Coronary artery (tissue), 2 donors: ENCODE data around the gene TMEM151B.
A peak's percentile ranks its signal among the peaks of the same experiment; 100 is the strongest.
"Not testable (repeated sequence)": the region's sequence is repeated elsewhere in the genome, so short reads cannot be mapped to it uniquely, and the experiment has no call there.

Experiments
- DNase-seq: peaks from one replicate; pipeline ENCODE4 v3.0.0-alpha.2; 2017; ENCODE audit warnings: low spot score
- H3K27ac ChIP-seq, 2 donors: fragments of 200-600 bp; sonication (generic); one replicate each; pipeline ENCODE4 v1.5.1; 2016 to 2019
- H3K4me3 ChIP-seq: fragments of 200-600 bp; sonication (generic); 2 replicates; pipeline ENCODE4 v1.5.1; 2016; ENCODE audit warnings: mild to moderate bottlenecking, moderate library complexity
- TF ChIP-seq, protein P1 (sequence below): fragments of 200-600 bp; sonication (generic); IDR thresholded peaks from one replicate; pipeline ENCODE4 v1.5.1; 2019; ENCODE audit warnings: antibody characterized with exemption

Gene TMEM151B

DNA sequence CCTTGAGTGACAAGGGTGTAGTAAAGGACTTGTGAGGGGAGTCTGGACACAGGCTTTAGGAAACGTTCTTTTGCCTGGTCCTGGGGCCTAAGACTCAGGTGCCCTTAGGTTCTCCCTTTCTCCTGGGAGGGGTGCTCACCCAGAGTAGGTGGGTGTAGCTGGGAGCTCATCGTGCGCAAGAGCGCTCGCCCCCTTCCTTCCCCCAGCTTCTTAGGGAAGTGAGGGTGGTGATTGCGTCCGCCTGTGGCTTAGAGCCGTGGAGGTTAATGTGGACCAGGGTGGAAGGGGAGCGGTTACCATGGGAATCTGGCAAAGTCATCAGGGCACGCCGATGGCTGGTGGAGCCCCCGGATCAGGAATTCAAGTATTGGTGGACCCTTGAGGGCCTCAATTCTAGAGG lies 46.2 kb downstream of the TMEM151B start:
- H3K27ac ChIP-seq = no peak overlapping the region
- peak; percentile 50 for DNase-seq
- TF ChIP-seq, protein P1, sequence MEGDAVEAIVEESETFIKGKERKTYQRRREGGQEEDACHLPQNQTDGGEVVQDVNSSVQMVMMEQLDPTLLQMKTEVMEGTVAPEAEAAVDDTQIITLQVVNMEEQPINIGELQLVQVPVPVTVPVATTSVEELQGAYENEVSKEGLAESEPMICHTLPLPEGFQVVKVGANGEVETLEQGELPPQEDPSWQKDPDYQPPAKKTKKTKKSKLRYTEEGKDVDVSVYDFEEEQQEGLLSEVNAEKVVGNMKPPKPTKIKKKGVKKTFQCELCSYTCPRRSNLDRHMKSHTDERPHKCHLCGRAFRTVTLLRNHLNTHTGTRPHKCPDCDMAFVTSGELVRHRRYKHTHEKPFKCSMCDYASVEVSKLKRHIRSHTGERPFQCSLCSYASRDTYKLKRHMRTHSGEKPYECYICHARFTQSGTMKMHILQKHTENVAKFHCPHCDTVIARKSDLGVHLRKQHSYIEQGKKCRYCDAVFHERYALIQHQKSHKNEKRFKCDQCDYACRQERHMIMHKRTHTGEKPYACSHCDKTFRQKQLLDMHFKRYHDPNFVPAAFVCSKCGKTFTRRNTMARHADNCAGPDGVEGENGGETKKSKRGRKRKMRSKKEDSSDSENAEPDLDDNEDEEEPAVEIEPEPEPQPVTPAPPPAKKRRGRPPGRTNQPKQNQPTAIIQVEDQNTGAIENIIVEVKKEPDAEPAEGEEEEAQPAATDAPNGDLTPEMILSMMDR = no peak
- H3K4me3 ChIP-seq = no peak overlapping the region

DNA sequence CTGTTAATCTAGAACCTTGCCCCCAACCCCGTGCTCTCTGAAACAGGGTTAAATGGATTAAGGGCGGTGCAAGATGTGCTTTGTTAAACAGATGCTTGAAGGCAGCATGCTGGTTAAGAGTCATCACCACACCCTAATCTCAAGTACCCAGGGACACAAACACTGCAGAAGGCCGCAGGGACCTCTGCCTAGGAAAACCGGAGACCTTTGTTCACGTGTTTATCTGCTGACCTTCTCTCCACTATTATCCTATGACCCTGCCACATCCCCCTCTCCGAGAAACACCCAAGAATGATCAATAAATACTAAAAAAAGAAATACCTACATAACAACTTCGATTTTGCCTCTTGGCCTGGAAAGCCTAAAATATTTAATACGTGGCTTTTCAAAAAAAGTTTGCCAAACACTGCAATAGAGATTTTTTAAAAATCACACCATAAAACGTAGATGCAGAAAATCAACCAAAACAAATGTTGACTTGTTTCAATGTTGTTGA lies 46.9 kb downstream of the TMEM151B start:
- not testable (repeated sequence) for DNase-seq, H3K4me3 ChIP-seq, H3K27ac ChIP-seq

DNA sequence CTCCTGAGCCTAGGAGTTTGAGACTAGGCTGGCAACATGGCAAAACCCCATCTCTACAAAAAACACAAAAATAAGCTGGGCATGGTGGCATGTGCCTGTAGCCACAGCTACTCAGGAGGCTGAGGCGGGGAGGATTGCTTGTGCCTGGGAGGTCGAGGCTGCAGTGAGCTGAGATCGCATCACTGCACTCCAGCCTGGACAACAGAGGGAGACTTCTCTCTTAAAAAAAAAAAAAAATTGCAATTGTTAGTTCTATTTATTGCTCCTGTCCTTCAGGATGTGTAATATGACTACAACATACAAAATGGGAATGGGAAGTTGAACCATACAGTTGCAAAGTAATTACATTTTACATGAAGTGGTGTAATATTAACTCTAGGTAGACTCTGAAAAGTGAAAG lies 51.0 kb downstream of the TMEM151B start:
- no peak for DNase-seq
- Histone ChIP-seq H3K27ac (no peak overlapping the region), H3K4me3 (no peak overlapping the region)
- TF ChIP-seq, protein P1 = no peak

DNA sequence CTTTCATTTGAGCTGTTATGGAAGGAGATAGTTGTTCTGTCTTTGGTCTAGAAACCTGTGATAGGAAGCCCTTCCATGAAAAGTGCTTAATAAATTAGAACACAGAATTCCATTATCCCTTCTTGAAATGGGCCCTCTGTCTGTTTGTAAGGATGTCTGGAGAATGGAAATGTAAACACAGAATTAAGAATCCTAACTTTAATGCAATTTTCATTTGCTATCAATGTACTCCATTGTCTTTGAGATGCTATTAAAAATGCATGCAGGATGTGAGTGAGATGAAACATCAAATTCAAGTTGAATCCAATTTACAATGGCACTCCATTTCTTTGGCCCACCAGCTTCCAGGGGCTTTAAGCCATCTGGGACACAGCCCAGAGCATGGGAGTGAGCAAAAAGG lies 56.8 kb downstream of the TMEM151B start:
- Histone ChIP-seq H3K4me3 (no peak overlapping the region), H3K27ac (no peak overlapping the region)
- DNase-seq = no peak
- TF ChIP-seq, protein P1 = no peak

DNA sequence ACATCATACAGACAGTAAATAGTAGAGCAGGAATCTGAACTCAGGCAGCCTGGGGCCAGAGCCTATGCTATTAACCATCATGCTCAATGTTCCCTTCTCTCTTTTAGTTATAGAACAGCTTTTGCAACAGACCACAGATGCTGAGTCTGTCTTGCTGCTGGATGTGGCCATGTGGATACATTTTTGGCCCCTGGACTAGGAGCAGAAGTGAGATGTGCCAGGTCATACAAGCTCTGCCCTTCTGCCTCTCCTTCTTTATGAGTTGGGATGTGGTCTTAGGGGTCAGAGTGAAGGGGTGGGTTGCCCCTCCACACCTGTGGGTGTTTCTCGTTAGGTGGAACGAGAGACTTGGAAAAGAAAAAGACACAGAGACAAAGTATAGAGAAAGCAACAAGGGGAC lies 57.5 kb downstream of the TMEM151B start:
- Histone ChIP-seq H3K27ac (no peak overlapping the region), H3K4me3 (no peak overlapping the region)
- TF ChIP-seq, protein P1 = no peak
- DNase-seq = no peak

DNA sequence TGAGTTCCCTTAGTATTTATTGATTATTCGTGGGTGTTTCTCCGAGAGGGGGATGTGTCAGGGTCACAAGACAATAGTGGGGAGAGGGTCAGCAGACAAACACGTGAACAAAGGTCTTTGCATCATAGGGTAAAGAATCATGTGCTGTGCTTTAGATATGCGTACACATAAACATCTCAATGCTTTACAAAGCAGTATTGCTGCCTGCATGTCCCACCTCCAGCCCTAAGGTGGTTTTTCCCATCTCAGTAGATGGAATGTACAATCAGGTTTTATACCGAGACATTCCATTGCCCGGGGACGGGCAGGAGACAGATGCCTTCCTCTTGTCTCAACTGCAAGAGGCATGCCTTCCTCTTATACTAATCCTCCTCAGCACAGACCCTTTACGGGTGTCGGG lies 58.0 kb downstream of the TMEM151B start:
- not testable (repeated sequence) for H3K27ac ChIP-seq, DNase-seq, H3K4me3 ChIP-seq

DNA sequence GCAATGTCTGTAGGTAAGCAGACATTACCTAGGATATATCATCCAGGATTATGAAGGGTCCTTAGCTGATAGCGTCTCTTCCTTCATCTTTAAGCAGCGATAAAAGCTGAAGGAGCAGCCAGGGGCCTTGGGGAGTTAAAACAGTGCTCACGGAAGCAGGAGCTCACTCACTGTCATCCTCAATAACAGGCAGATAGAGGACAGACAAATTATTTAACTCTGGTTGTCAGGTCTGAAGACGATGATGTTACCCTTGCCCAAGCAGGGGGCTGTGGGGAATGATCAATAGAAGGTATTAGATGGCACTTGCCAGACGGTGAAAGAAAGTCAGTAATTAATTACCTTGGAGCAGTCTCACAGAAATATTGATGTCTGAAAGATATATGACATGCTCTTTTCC lies 59.6 kb downstream of the TMEM151B start:
- Histone ChIP-seq H3K4me3 (no peak overlapping the region), H3K27ac (no peak overlapping the region)
- DNase-seq = no peak
- TF ChIP-seq, protein P1 = no peak

DNA sequence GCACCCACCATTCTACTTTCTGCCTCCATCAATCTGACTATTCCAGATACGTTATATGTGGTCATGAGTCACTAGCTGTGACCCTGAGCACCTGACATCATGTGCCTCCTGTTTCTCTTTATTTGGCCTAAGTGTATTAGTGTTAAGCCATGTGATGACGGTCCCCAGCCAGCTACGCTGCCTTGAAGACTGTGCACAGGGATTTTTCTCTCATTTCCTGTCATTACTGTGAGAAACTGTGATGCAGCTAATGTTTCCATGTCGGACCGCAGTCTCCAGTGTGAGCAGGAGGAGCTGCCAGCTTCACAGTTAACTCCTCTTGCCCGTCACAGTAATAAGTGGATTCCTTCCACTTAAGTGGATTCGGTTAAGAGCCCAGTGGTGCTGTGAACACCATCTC lies 62.3 kb downstream of the TMEM151B start:
- no peak for DNase-seq
- Histone ChIP-seq H3K4me3 (no peak overlapping the region), H3K27ac (no peak overlapping the region)
- TF ChIP-seq, protein P1 = no peak
